BLaER1 treated with 17β-estradiol and CSF1 and Interleukin-3, amounts not matched to agents 10 nM and 100 nM (cell line): ENCODE measurements around the gene JPH3.

Experiments
- H3K27ac ChIP-seq, 11 experiments: shearing (Covaris generic); formaldehyde crosslinking; 2 replicates each; pipeline ENCODE4 v1.8.1; 2022
- H3K27me3 ChIP-seq, 11 experiments: shearing (Covaris generic); formaldehyde crosslinking; 2 replicates each; pipeline ENCODE4 v1.8.1; 2022
- H3K36me3 ChIP-seq, 11 experiments: shearing (Covaris generic); formaldehyde crosslinking; 2 replicates each; pipeline ENCODE4 v1.8.1; 2022
- H3K4me1 ChIP-seq, 10 experiments: shearing (Covaris generic); formaldehyde crosslinking; 2 replicates each; pipeline ENCODE4 v1.8.1; 2022
- H3K4me2 ChIP-seq, 11 experiments: shearing (Covaris generic); formaldehyde crosslinking; 2 replicates each; pipeline ENCODE4 v1.8.1; 2022
- H3K4me3 ChIP-seq, 10 experiments: shearing (Covaris generic); formaldehyde crosslinking; 2 replicates each; pipeline ENCODE4 v1.8.1; 2022
- H3K9ac ChIP-seq, 11 experiments: shearing (Covaris generic); formaldehyde crosslinking; 2 replicates each; pipeline ENCODE4 v1.8.1; 2022
- H3K9me3 ChIP-seq, 11 experiments: shearing (Covaris generic); formaldehyde crosslinking; replicated peaks in 1 of 11; 2 replicates each; pipeline ENCODE4 v1.8.1; 2022
- H4K20me1 ChIP-seq, 11 experiments: shearing (Covaris generic); formaldehyde crosslinking; 2 replicates each; pipeline ENCODE4 v1.8.1; 2022
- Cebpa-rat ChIP-seq, 11 experiments: shearing (Covaris generic); IDR thresholded peaks; 2 replicates each; pipeline ENCODE4 v1.8.1; 2022

The JPH3 gene

GRCh38 chr16:87601401-87601981 lies 817 bp upstream of the JPH3 start:
- Histone ChIP-seq H3K36me3 (no peaks in the 10 kb centered on the region), H3K27me3 (peaks cover 79 to 85% (median 83%) of the 10 kb centered on the region in 11 experiments), H4K20me1 (peaks cover 0 to 53% (median 33%) of the 10 kb centered on the region in 11 experiments; a peak in 17 of 22 replicates), H3K4me3 (peak overlapping the region in 9 of 10 experiments; percentile 35 to 59 (median 50); a peak in 12 of 20 replicates), H3K27ac (no peak overlapping the region), H3K9ac (peak overlapping the region in 1 of 11 experiments; percentile 44; a peak in 1 of 22 replicates), H3K4me2 (peak overlapping the region; percentile 23 to 76 (median 61); a peak in 19 of 22 replicates), H3K9me3 (peaks cover 0 to 12% (median 4%) of the 10 kb centered on the region in 11 experiments; a peak in 5 of 22 replicates), H3K4me1 (peaks cover 0 to 16% (median 10%) of the 10 kb centered on the region in 10 experiments; a peak in 14 of 20 replicates)
- no peak for TF ChIP-seq Cebpa-rat (IDR thresholded peaks at IDR 0.05)

- no peak for TF ChIP-seq Cebpa-rat (IDR thresholded peaks at IDR 0.05)
- Histone ChIP-seq H3K36me3 (no peaks in the 10 kb centered on the region), H3K9me3 (peaks cover 0 to 12% (median 4%) of the 10 kb centered on the region in 11 experiments; a peak in 5 of 22 replicates), H3K4me3 (peak overlapping the region in 9 of 10 experiments; percentile 28 to 64 (median 49); a peak in 16 of 20 replicates), H3K4me1 (peaks cover 0 to 16% (median 10%) of the 10 kb centered on the region in 10 experiments; a peak in 14 of 20 replicates), H3K27me3 (peaks cover 94 to 99% (median 98%) of the 10 kb centered on the region in 11 experiments), H4K20me1 (peaks cover 0 to 67% (median 39%) of the 10 kb centered on the region in 11 experiments; a peak in 17 of 22 replicates), H3K27ac (no peak overlapping the region), H3K9ac (no peak overlapping the region), H3K4me2 (peak overlapping the region; percentile 51 to 76 (median 59))
These were observed 744 bp downstream of the JPH3 start for GRCh38 chr16:87602821-87603683.

- Histone ChIP-seq H3K36me3 (no peaks in the 10 kb centered on the region), H3K9me3 (peaks cover 0 to 9% (median 3%) of the 10 kb centered on the region in 11 experiments; a peak in 5 of 22 replicates), H3K27ac (no peak overlapping the region), H4K20me1 (peaks cover 0 to 72% (median 40%) of the 10 kb centered on the region in 11 experiments; a peak in 17 of 22 replicates), H3K27me3 (peaks cover 86 to 98% (median 92%) of the 10 kb centered on the region in 11 experiments), H3K9ac (no peak overlapping the region), H3K4me1 (peaks cover 0 to 16% (median 10%) of the 10 kb centered on the region in 10 experiments; a peak in 14 of 20 replicates), H3K4me2 (peak overlapping the region in 4 of 11 experiments; percentile 2 to 69 (median 64); a peak in 1 of 22 replicates), H3K4me3 (peak overlapping the region in 2 of 10 experiments; percentile 5 to 11; a peak in 1 of 20 replicates)
- no peak for TF ChIP-seq Cebpa-rat (IDR thresholded peaks at IDR 0.05)
These were observed 1.7 kb downstream of the JPH3 start for GRCh38 chr16:87603684-87604633.

DNA sequence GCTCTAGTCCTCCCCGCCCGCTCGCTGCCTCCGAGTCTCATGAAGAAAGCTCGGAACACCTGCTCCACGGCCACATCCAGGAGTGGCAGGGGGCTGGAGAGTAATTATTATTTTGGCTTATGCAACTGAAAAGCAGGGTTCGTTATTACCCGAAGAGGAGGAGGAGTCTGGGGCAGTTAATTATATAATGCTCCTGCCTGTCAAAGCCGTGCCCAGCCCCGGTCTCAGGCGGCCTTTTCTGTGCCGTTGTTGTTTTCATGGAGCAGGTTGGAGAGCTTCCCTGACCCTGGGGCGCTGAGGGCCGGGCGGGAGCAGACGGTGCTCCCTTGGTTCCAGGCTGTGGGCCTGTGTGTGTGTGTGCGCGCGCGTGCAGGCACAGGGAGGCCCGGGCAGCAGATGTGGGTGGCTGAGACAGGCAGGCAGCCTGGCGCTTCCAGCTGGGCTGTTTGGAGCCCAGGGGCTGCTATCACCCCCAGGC lies 2.4 kb downstream of the JPH3 start:
- peaks cover 79 to 96% (median 86%) of the 10 kb centered on the region in 11 experiments for H3K27me3 ChIP-seq
- no peak overlapping the region for H3K9ac ChIP-seq
- H3K9me3 ChIP-seq = peaks cover 0 to 2% (median 0%) of the 10 kb centered on the region in 11 experiments; a peak in 1 of 22 replicates
- no peak for TF ChIP-seq Cebpa-rat (IDR thresholded peaks at IDR 0.05)
- no peak overlapping the region for H3K27ac ChIP-seq
- peaks cover 0 to 16% (median 10%) of the 10 kb centered on the region in 10 experiments; a peak in 14 of 20 replicates for H3K4me1 ChIP-seq
- H3K4me3 ChIP-seq = no peak overlapping the region
- H3K36me3 ChIP-seq = no peaks in the 10 kb centered on the region
- no peak overlapping the region for H3K4me2 ChIP-seq
- peaks cover 0 to 76% (median 40%) of the 10 kb centered on the region in 11 experiments; a peak in 17 of 22 replicates for H4K20me1 ChIP-seq

DNA sequence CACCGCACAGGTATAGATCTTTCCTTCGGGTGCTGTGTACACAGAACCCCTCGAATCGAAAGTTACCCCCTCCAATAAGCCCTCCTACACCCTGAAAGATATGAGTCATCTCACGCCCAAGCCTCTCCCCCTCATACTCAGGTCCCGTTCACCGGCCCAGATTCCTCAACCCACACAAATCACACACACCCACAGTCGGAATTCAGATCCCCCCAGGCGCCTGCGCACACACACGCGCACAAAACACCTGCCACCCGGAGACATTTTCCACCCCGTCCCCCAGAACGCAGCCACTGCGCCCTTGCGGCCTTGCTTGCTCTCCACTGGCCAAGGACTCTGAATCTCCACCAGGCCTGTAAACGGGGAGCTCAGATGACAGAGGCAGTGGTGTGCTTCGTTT lies 4.9 kb downstream of the JPH3 start:
- peaks cover 0 to 11% (median 2%) of the 10 kb centered on the region in 10 experiments; a peak in 9 of 20 replicates for H3K4me1 ChIP-seq
- no peak overlapping the region for H3K4me3 ChIP-seq
- H3K36me3 ChIP-seq = no peaks in the 10 kb centered on the region
- H3K9ac ChIP-seq = no peak overlapping the region
- H4K20me1 ChIP-seq = peaks cover 0 to 71% (median 41%) of the 10 kb centered on the region in 11 experiments; a peak in 17 of 22 replicates
- H3K27me3 ChIP-seq = peaks cover 54 to 82% (median 68%) of the 10 kb centered on the region in 11 experiments
- H3K27ac ChIP-seq = no peak overlapping the region
- H3K4me2 ChIP-seq = no peak overlapping the region
- TF ChIP-seq Cebpa-rat (IDR thresholded peaks at IDR 0.05) = no peak
- H3K9me3 ChIP-seq = no peaks in the 10 kb centered on the region

DNA sequence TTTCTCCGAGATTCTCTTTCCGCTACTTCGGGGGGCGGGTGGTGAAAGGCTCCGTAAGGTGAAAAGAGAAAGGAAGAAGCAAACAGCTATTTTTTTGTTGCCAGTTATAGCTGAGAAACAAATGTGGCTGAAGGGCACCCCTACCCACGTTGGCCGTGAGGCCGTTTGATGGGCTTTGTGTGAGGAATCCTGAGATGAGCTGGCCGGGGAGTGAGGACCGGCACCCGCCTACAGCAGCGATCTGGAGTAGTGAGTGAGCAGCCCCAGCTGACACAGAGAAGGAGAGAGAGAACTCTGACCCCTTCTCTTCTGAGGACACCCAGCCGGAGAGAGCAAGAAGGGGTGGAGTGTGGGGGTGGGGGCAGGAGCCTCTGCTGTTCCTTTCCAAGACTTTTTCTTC lies 5.6 kb downstream of the JPH3 start:
- peaks cover 52 to 80% (median 63%) of the 10 kb centered on the region in 11 experiments for H3K27me3 ChIP-seq
- TF ChIP-seq Cebpa-rat (IDR thresholded peaks at IDR 0.05) = no peak
- peaks cover 0 to 70% (median 40%) of the 10 kb centered on the region in 11 experiments; a peak in 17 of 22 replicates for H4K20me1 ChIP-seq
- H3K9ac ChIP-seq = no peak overlapping the region
- no peak overlapping the region for H3K4me2 ChIP-seq
- no peaks in the 10 kb centered on the region for H3K36me3 ChIP-seq
- H3K27ac ChIP-seq = no peak overlapping the region
- peaks cover 0 to 10% (median 2%) of the 10 kb centered on the region in 10 experiments; a peak in 9 of 20 replicates for H3K4me1 ChIP-seq
- H3K9me3 ChIP-seq = no peaks in the 10 kb centered on the region
- no peak overlapping the region for H3K4me3 ChIP-seq

DNA sequence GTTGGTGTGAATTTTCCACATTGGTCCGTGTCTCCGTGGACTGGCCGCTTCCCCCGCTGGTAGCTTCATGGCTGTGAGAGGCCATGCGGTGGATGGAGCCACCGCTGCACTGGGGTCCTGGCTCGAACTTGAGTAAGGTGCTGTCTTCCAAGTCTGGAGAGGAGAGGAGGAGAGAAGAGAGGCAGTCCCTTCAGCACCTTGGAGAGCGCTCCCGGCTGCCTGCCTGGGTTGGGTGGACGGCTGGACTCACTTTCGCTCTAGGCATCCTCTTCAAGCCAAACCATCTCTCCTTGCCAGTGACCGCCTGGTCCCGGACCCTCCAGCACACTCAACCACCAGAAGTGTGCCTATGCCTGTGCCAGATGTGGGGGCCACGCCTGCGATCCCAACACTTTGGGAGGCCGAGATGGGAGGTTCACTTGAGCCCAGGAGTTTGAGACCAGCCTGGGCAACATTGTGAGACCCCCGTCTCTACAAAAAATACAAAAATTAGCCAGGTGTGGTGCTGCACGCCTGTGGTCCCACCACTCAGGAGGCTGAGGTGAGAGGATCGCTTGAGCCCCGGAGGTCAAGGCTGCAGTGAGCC lies 6.2 kb downstream of the JPH3 start:
- Histone ChIP-seq H3K4me3 (no peak overlapping the region), H3K4me2 (no peak overlapping the region), H3K9me3 (no peaks in the 10 kb centered on the region), H3K9ac (no peak overlapping the region), H3K27me3 (peaks cover 45 to 74% (median 57%) of the 10 kb centered on the region in 11 experiments), H3K27ac (no peak overlapping the region), H3K4me1 (peaks cover 0 to 4% (median 0%) of the 10 kb centered on the region in 10 experiments; a peak in 5 of 20 replicates), H4K20me1 (peaks cover 0 to 64% (median 34%) of the 10 kb centered on the region in 11 experiments; a peak in 17 of 22 replicates), H3K36me3 (no peaks in the 10 kb centered on the region)
- no peak for TF ChIP-seq Cebpa-rat (IDR thresholded peaks at IDR 0.05)
